ENCODE results near the gene PDC. TPM values are rescaled to one million over a fixed set of nuclear protein-coding genes. Genes with fewer than 3 reads are reported as not detected.
A peak's percentile ranks its signal among the peaks of the same experiment; 100 is the strongest.
"Not testable (repeated sequence)": the region's sequence is repeated elsewhere in the genome, so short reads cannot be mapped to it uniquely, and the experiment has no call there.

Gene PDC
- total RNA-seq, 2 donors from 2014 or later, result not detected

DNA sequence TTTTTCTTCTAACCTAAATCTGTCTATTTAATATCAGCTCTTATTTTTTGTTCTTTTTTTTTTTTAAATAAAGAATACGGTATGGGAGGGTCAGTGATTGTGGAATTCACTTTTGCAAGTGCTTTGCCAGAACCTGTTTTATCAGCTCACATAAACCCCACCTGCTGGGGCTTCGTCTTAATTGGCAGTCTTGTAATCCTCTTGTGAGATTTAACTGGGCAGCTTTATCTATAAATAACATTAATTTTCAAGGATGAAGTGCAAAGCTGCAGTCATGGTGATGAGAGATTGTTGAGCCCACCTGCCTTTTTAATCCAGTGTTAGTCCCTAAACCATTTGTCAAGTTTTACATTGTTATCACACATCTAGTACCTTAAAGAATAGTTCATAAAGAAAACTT is 18.2 kb upstream of the PDC start:
- no peaks in the 10 kb centered on the region for H3K9me3 Mint-ChIP-seq
- no peaks in the 10 kb centered on the region for H3K36me3 Mint-ChIP-seq
- ATAC-seq (no peak), DNase-seq (ENCODE audit: low spot score in 2 of 2) (no peak)
- H3K27ac Mint-ChIP-seq, result no peak overlapping the region

DNA sequence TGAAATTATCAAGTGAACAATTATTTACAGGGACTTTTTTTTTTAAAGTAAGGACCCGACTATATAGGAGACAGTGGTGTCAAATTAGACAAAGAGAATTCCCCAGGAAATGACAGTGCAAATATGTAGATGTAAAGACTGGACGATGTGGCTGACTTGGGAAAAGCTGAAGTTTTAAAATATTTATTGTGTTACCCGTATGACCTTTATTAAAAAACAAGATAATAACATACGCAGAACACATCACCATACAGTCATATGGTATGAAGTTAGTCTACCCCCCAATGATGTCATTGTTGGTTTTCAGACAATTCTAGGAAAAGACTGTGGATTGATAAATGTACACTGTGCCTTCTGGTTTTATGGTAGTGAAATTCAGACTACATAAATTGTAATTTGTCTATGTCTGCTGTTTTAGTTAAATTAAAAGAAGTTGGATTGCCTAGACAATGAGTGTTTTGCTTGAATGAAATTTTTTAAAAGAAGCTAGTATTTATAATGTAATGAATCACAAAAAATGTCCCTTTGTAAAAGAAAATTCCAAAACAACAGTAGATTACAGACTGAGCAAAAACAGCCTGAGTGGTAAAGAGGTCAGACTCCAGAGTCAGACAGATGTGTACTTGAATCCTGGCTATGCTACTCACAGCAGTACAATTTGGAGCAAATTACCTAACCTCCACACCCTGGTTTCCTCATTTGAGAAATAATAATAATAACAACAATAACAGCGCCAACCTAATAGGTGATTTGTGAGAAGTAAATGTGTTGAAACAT is 15.5 kb upstream of the PDC start:
- DNase-seq (ENCODE audit: low spot score in 2 of 2), result no peak
- no peak for ATAC-seq
- no peaks in the 10 kb centered on the region for H3K36me3 Mint-ChIP-seq
- no peaks in the 10 kb centered on the region for H3K9me3 Mint-ChIP-seq
- no peak overlapping the region for H3K27ac Mint-ChIP-seq

DNA sequence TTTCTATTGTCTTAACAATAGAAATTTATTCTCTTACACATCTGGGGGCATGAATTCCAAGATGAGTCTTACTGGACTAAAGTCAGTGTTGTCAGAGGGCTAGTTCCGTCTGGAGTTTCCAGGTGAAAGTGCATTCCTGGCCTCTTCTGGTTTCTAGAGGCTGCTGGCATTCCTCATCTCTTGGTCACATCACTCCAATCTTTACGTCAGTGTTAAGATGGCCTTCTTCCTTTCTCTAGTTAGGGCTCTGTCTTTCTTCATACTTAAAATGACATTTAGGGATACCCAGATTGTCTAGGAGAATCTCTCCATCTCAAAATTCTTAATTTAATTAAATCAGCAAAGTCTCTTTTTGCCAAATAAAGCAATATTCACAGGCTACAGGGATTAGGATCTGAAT is 13.3 kb upstream of the PDC start:
- no peaks in the 10 kb centered on the region for H3K36me3 Mint-ChIP-seq
- DNase-seq (ENCODE audit: low spot score in 2 of 2) (no peak), ATAC-seq (no peak)
- no peak overlapping the region for H3K27ac Mint-ChIP-seq
- no peaks in the 10 kb centered on the region for H3K9me3 Mint-ChIP-seq

DNA sequence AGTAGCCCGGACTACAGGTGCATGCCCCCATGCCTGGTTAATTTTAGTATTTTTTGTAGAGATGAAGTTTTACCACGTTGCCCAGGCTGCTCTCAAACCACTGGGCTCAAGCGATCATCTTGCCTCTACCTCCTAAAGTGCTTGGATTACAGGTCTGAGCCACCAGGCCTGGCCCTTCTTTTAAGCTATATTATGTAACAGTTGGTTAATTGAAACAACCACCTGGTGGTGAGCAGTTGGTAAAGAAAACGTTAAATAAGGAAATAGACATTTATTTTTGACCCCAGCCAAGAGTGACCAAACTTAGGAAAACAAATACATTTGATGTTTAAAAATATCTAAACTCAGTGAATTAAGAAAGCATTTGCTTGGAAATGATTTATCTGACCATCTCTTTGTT is 12.1 kb upstream of the PDC start:
- no peaks in the 10 kb centered on the region for H3K36me3 Mint-ChIP-seq
- ATAC-seq (no peak), DNase-seq (ENCODE audit: low spot score in 2 of 2) (no peak)
- no peak overlapping the region for H3K27ac Mint-ChIP-seq
- no peaks in the 10 kb centered on the region for H3K9me3 Mint-ChIP-seq

DNA sequence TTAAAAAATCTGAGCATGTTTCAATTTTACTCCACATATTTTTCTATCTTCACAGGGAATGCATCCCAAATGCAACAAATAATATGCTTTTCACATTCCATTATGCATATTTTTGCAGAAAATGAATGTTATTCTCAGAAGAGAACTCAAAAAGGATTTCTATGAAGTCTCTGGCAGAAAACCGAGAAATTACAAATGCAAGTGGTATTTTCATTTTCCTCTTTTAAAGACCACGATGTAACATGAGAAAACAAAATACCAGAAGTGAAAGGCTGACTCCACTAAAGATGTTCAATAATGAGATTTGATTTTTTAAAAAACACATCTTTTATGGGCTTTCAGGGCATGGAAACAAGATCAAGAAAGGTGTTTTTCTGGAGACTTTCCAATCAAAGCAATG is 5.0 kb upstream of the PDC start:
- Mint-ChIP-seq H3K36me3 (no peaks in the 10 kb centered on the region), H3K27ac (no peak overlapping the region), H3K9me3 (no peaks in the 10 kb centered on the region)
- DNase-seq (ENCODE audit: low spot score in 2 of 2), result no peak
- ATAC-seq, result no peak

DNA sequence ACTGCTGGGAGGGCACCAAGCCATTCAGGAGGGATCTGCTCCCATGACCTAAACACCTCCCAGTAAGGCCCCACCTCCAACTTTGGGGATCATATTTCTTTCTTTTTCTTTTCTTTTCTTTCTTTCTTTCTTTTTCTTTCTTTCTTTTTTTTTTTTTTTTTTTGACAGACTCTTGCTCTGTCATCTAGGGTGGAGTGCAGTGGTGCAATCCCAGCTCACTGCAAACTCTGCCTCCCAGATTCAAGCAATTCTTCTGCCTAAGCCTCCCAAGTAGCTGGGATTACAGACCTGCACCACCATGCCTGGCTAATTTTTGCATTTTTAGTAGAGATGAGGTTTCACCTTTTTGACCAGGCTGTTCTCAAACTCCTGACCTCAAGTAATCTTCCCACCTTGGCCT is 4.6 kb upstream of the PDC start:
- H3K27ac Mint-ChIP-seq; ATAC-seq; DNase-seq (ENCODE audit: low spot score in 2 of 2); H3K36me3 Mint-ChIP-seq; H3K9me3 Mint-ChIP-seq: not testable (repeated sequence)

DNA sequence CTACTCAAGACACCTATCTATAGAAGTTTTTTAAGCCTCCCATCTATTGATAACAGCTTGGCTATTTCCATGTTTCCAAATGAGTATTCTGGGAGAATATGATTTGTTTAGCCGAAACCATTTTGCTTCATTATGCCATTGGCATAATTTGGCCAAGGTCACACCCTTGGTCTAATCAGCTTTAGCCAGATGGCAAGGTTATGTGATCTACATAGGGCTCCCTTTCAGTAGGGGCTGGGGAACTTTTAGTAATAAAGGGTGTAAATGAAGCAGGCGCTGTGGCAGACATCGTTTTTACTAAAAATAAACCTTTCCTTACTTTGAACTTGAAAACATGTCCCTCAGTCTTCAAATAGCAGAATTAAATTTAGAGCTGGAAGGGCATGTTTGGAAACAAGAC is 3.0 kb upstream of the PDC start:
- H3K36me3 Mint-ChIP-seq, result no peaks in the 10 kb centered on the region
- H3K27ac Mint-ChIP-seq, result no peak overlapping the region
- H3K9me3 Mint-ChIP-seq, result no peaks in the 10 kb centered on the region
- DNase-seq (ENCODE audit: low spot score in 2 of 2), result no peak
- no peak for ATAC-seq

DNA sequence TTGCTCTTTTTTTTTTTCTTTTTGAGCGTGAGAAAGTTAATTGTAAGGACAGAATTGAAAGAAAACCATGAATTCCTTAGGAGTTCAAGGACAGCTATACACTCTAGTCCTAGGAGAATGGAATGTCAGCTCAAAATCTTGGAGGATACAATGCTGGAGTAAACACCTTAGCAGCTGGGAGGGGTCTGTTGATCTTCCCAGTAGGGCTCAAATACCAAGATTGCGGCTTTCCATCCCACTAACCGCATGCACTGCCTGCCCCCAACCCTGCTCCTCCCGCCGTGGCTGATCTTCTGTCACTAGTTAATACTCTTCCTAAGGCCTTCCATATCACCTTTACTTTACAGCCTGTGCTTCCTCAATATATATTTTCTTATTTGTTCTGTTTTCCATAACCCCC is 2.6 kb upstream of the PDC start:
- no peak for DNase-seq (ENCODE audit: low spot score in 2 of 2)
- no peaks in the 10 kb centered on the region for H3K9me3 Mint-ChIP-seq
- ATAC-seq, result no peak
- H3K27ac Mint-ChIP-seq, result no peak overlapping the region
- no peaks in the 10 kb centered on the region for H3K36me3 Mint-ChIP-seq

DNA sequence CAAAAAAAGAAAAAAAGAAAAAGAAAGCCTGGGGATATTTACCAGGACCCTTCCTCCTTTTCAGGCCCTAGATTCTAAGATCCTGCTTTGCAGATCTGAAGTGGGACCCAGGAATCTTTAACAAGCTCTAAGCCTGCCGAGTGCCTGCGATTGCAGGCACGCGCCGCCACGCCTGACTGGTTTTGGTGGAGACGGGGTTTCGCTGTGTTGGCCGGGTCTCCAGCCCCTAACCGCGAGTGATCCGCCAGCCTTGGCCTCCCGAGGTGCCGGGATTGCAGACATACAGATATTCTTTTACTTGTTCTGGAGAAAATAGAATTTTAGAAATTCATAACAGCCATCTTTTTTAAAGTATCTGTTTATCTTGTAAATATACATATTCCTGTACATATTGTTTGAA is 1.8 kb downstream of the PDC start:
- not testable (repeated sequence) for H3K9me3 Mint-ChIP-seq

DNA sequence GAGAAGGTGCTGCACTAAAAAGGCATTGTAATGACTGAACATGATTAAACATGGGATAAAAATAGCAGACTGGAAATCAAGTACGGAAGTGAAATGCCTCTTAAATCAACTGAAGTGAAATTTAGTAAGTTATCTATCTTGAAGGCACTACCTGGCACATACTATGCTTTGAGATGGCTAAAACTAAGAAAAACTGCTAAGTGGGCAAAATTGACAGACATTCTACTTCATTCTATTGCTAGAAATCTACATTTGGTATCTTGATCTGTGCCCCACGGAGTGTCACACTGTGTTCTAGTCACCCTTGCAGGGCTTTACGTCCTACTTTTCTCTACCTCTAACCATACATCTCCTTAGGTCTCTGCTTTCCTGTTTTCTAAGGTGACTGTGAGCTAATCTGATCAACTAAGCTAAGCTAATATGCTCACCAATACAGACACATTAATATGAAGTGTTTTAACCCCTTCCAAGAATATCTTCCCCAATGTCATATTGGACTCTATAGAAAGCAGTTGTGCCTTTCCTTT is 4.1 kb downstream of the PDC start:
- Mint-ChIP-seq H3K27ac (no peak overlapping the region), H3K36me3 (no peaks in the 10 kb centered on the region), H3K9me3 (no peaks in the 10 kb centered on the region)
- DNase-seq (ENCODE audit: low spot score in 2 of 2) (no peak), ATAC-seq (no peak)

More for the DNA sequence above, 1.8 kb downstream of the PDC start:
- not testable (repeated sequence) for H3K27ac Mint-ChIP-seq; H3K36me3 Mint-ChIP-seq; DNase-seq (ENCODE audit: low spot score in 2 of 2); ATAC-seq

DNA sequence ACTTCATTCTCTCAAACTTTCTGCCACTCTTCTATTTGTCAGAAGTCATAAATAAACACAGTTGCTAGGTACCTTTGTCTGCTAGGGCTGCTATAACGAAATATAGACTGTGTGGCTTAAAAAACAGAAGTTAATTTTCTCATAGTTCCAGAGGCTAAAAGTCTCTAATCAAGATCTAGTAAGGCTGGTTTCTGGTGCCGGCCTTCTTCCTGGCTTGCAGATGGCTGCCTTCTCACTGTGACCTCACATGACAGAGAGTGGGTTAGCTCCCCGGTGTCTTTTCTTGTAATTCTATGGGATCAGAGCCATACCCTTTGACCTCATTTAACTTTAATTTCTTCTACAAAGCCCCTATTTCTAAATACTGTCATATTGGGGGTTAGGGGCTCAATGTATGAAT is 5.9 kb downstream of the PDC start:
- DNase-seq (ENCODE audit: low spot score in 2 of 2), result no peak
- Mint-ChIP-seq H3K9me3 (no peaks in the 10 kb centered on the region), H3K36me3 (no peaks in the 10 kb centered on the region), H3K27ac (no peak overlapping the region)
- ATAC-seq, result no peak

DNA sequence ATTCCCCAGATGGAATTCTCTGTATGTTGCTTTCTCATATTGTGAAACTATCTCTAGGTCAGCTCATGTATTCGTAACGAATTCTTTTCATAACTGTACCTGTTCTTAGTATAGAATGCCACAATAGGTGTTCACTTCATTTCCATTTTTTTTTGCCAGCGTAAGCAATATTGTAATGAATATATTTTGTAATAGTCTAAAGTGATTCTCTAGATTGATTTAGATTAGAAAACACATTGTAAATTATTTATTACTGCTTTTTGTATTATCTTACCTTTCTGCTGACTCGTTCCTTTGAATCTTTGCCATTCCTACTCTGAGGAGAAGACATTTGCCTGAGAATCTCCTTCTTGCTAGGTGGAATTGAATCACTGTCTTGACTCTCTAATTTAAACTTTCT is 14.8 kb downstream of the PDC start:
- no peaks in the 10 kb centered on the region for H3K36me3 Mint-ChIP-seq
- no peak overlapping the region for H3K27ac Mint-ChIP-seq
- no peaks in the 10 kb centered on the region for H3K9me3 Mint-ChIP-seq
- no peak for ATAC-seq
- DNase-seq (ENCODE audit: low spot score in 2 of 2), result no peak

DNA sequence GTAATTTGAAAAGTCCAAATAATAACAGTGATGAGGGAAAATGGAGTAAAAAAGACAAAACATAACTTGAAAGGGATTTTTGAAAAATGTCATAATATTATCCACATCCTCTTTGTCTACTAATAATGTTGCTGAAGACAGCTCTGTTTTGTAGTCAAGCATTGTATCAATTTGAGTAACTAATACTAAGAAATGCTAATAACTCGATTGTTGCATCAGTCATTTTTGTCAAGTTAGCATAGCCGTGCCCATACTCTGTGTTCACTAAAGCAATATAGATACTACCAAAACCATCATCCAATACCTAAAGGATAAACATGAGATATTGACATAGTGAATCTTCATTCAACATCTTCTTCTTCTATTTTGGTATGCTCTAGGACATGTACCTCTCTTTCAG is 17.3 kb downstream of the PDC start:
- H3K9me3 Mint-ChIP-seq, result no peaks in the 10 kb centered on the region
- H3K27ac Mint-ChIP-seq, result no peak overlapping the region
- H3K36me3 Mint-ChIP-seq, result no peaks in the 10 kb centered on the region
- DNase-seq (ENCODE audit: low spot score in 2 of 2), result no peak
- peak in 1 of 2 donors; percentile 29 for ATAC-seq

DNA sequence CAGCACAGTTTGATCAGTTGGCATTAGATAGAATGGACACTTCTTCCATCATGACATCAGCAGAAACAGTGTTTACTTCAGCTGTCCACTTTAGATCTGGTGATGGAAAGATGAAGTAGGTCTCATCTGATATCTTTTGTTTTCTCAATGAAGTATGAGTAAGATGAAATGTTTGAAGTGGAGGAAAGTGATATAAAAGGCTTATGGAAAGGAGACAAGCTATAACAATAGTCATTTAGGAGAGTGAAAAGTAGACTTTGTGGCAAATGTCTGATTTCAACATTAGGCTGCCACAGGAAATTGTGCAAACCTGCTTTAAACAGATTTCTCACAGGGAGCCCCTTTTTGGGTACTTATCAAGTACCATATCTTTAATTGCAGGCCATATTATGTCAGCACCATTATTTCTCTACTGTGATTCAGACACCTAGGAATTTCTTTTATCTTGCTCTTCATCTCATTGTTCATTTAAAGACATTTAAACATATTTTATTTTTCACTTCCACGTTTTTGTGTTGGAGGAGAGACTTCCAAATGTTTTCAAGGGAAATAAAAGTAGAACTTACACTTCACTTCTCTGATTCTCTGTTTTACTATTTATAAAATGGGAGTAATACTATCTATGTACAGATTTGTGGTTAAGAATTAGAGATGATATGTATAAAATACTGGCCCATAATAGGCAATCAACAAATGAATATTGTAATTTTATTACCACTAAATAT is 18.1 kb downstream of the PDC start:
- DNase-seq (ENCODE audit: low spot score in 2 of 2), result no peak
- ATAC-seq, result peak; percentile 49 to 83
- peak overlapping the region; percentile 0 to 16 for H3K27ac Mint-ChIP-seq
- no peaks in the 10 kb centered on the region for H3K36me3 Mint-ChIP-seq
- no peaks in the 10 kb centered on the region for H3K9me3 Mint-ChIP-seq

DNA sequence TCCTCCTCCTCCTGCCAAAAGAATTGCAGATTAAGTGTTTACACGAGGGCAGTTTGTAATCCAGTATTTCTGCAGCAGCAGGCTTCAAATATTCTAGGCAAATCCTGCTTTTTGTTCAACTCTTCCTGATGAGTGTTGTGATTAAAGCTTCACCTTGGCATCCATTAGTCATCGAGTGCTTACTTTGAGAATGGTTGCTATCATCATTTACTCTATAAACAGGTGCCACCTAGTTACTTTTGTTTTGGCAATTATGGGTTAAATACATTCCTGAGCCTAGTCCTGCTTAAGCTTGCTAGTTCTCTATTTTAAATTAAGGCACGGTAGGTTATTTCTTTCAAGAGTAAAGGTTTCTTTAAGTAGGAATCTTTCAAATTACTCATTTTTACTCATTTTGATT is 20.3 kb downstream of the PDC start:
- H3K9me3 Mint-ChIP-seq, result no peaks in the 10 kb centered on the region
- no peak for DNase-seq (ENCODE audit: low spot score in 2 of 2)
- ATAC-seq, result peak in 1 of 2 donors; percentile 59
- H3K27ac Mint-ChIP-seq, result peak overlapping the region in 1 of 2 donors; percentile 77
- no peaks in the 10 kb centered on the region for H3K36me3 Mint-ChIP-seq

DNA sequence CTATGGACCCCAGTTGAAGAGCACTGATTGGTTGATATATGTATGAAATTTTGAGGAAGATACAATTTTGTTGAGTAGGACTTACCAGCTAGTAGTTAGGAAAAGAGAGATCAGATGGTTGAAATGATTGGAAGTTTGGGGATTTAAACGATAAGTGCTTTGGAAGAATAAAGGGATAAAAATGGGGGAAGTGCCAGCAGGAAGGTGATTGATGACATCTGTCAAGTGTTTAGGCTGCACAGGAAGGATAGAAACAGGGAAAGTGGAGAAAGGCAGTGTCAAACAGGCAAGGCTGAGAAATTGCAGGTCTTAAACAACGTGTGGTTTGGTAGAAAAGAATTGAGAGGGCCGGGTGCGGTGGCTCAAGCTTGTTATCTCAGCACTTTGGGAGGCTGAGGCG is 22.3 kb downstream of the PDC start:
- no peaks in the 10 kb centered on the region for H3K36me3 Mint-ChIP-seq
- H3K27ac Mint-ChIP-seq, result no peak overlapping the region
- DNase-seq (ENCODE audit: low spot score in 2 of 2), result no peak
- no peak for ATAC-seq
- no peaks in the 10 kb centered on the region for H3K9me3 Mint-ChIP-seq

DNA sequence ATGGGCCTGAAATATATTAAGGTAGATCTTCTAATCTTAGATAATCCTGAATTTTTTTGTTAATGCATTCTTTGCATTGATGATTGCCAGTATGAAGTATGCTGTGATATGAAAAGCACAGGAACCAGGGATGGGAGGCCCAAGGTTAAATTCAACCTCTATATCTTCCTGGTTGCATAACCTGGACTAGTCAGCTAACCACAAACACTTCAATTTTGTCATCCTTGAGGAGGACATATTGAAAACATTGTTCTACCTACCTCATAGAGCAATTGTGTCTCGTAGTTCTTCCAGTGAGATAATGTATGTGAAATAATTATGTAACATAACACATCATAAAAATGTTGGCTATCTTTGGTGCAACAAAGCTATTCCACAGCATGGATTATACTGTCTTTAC is 25.6 kb downstream of the PDC start:
- DNase-seq (ENCODE audit: low spot score in 2 of 2), result no peak
- H3K9me3 Mint-ChIP-seq, result no peaks in the 10 kb centered on the region
- no peak for ATAC-seq

DNA sequence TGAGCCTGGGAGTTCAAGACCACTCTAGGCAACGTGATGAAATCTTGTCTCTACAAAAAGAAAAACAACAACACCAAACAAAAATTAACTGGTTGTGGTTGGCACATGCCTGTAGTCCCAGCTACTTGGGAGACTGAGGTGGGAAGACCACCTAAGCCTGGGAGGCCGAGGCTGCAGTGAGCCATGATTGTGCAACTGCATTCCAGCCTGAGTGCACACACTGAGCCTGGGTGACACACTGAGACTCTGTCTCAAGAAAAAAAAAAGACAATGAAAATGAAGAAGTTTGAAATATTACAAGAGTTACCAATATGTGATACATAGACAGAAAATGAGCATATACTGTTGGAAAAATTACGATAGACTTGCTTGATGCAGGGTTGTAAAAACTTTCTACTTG is 31.9 kb downstream of the PDC start:
- Mint-ChIP-seq H3K27ac (no peak overlapping the region), H3K36me3 (no peaks in the 10 kb centered on the region), H3K9me3 (no peaks in the 10 kb centered on the region)
- no peak for DNase-seq (ENCODE audit: low spot score in 2 of 2)
- no peak for ATAC-seq

More for the DNA sequence above, 25.6 kb downstream of the PDC start:
- Mint-ChIP-seq H3K27ac (no peak overlapping the region), H3K36me3 (no peaks in the 10 kb centered on the region)

All from activated naive CD4-positive, alpha-beta T cell treated with anti-CD3 and anti-CD28 coated beads, Interleukin-2, amount 50 U/mL, for 72 hours (primary cell).